M059J (cell line): Measurements from ENCODE around the gene APOC1. TPM values are rescaled to one million over a fixed set of nuclear protein-coding genes. Genes with fewer than 3 reads are reported as not detected.
"Not testable (repeated sequence)": the region's sequence is repeated elsewhere in the genome, so short reads cannot be mapped to it uniquely, and the experiment has no call there.

Experiments used
- DNase-seq: peaks from one replicate; pipeline ENCODE4 v3.0.0-alpha.2; 2012; ENCODE audit warnings: low read depth
- total RNA-seq: library from RNA; depleted of rRNA; stranded (reverse); fragments of >200 nt; shearing (Covaris generic); gene quantifications from 2 replicates; pipeline ENCODE4 v1.2.3, GENCODE V29; 2014; rRNA removed

APOC1 gene
- 1.4 and 5.4 TPM in 2 replicates for total RNA-seq

DNA sequence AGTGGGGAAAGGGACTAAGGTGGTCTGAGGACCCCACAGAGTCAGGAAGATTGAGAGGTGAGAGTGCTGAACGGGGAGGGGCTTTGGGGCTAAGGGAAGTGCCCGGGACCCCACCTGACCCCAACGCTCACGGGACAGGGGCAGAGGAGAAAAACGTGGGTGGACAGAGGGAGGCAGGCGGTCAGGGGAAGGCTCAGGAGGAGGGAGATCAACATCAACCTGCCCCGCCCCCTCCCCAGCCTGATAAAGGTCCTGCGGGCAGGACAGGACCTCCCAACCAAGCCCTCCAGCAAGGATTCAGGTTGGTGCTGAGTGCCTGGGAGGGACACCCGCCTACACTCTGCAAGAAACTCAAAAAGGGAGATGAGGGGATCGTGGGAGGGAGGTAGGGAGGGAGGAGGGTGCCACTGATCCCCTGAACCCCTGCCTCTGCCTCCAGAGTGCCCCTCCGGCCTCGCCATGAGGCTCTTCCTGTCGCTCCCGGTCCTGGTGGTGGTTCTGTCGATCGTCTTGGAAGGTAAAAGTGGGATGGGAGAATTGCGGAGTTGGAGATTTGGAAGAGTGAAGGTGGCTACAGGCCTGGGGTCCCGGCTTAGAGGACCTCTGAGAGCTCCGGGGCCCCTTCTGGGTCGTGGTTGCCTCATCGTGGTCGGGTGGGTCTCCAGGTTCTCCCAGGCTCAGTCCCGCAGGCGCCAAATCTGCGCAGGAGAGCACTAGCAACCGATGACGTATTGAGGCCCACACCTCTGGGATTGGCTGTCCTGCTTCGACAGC is at the start of gene APOC1:
APOC1 (plus strand) TSS at position 176 of the 774 bp plus-strand sequence; CDS start at position 460, 284 bp downstream.
- DNase-seq = peak; percentile 77

- DNase-seq = no peak
Measured at GRCh38 chr19:44865196-44865767, 49.1 kb upstream of the APOC1 start.

DNA sequence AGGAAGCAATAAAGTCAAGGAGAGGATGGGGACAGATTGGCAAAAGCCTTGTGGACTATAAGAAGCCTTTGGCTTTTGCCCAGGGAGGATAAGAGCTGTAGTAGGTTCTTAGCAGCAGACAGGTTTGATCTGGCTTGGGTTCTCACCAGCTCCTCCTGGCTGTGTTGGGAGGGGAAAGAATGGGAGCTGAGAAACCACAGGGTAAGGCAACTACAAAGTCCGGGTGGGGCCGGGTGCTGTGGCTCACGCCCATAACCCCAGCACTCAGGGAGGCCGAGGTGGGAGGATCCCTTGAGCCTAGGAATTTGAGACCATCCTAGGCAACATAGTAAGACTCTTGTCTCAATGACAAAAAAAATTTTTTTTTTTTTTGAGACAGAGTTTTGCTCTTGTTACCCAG is 47.7 kb upstream of the APOC1 start:
- DNase-seq = no peak

GRCh38 chr19:44867578-44867977 is 46.8 kb upstream of the APOC1 start:
- DNase-seq = no peak

GRCh38 chr19:44869733-44870470 is 44.5 kb upstream of the APOC1 start:
- DNase-seq = peak; percentile 87

DNA sequence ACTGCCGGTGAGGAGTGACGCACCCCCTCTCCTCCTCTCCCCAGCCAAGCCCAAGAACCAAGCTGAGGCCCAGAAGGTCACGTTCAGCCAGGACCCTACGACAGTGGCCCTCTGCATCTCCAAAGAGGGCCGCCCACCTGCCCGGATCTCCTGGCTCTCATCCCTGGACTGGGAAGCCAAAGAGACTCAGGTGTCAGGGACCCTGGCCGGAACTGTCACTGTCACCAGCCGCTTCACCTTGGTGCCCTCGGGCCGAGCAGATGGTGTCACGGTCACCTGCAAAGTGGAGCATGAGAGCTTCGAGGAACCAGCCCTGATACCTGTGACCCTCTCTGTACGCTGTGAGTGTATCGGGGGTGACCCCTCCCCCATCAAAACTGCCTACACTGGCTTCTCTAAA is 42.6 kb upstream of the APOC1 start:
- no peak for DNase-seq

- DNase-seq = no peak
Measured at GRCh38 chr19:44872661-44873060, 41.7 kb upstream of the APOC1 start.

GRCh38 chr19:44874317-44874716 is 40.1 kb upstream of the APOC1 start:
- DNase-seq = no peak

- peak; percentile 54 for DNase-seq
Measured at GRCh38 chr19:44875666-44876451, 38.5 kb upstream of the APOC1 start.

- DNase-seq = no peak
Measured at GRCh38 chr19:44876930-44877535, 37.4 kb upstream of the APOC1 start.

DNA sequence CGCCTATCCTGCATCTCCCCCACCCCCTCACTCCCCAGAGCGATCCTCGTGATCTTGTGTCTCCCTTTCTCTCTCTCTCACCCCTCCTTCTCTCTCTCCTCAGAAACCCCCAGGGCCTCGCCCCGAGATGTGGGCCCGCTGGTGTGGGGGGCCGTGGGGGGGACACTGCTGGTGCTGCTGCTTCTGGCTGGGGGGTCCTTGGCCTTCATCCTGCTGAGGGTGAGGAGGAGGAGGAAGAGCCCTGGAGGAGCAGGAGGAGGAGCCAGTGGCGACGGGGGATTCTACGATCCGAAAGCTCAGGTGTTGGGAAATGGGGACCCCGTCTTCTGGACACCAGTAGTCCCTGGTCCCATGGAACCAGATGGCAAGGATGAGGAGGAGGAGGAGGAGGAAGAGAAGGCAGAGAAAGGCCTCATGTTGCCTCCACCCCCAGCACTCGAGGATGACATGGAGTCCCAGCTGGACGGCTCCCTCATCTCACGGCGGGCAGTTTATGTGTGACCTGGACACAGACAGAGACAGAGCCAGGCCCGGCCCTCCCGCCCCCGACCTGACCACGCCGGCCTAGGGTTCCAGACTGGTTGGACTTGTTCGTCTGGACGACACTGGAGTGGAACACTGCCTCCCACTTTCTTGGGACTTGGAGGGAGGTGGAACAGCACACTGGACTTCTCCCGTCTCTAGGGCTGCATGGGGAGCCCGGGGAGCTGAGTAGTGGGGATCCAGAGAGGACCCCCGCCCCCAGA is 36.1 kb upstream of the APOC1 start:
- DNase-seq = no peak

GRCh38 chr19:44879309-44880065 is 34.9 kb upstream of the APOC1 start:
- no peak for DNase-seq

GRCh38 chr19:44882063-44882462 is 32.3 kb upstream of the APOC1 start:
- DNase-seq = no peak

DNA sequence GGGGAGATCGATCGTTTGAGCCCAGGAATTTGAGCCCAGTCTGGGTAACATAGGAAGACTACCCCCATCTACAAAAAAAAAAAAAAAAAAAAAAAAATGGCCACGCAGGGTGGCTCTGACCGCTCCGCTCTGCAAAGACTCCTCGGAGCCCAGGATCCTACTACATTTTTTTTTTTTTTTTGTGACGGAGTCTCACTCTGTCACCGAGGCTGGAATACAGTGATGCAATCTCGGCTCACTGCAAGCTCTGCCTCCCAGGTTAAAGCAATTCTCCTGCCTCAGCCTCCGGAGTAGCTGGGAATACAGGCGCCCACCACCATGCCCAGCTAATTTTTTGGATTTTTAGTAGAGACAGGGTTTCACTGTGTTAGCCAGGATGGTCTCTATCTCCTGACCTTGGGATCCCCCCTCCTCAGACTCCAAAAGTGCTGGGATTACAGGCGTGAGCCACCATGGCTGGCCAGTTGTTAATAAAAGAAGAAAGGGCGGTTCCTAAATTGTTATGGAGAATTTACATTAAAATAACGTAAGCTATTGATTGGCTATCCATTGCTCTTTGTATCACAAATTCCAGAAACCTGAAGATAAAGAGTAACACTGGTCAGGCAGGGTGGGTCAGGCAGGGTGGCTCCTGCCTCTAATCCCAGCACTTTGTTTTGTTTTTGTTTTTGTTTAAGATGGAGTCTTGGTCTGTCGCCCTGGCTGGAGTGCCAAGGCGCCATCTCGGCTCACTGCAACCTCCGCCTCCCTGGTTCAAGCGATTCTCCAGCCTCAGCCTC is 31.6 kb upstream of the APOC1 start:
- DNase-seq = not testable (repeated sequence)

- peak; percentile 36 for DNase-seq
Measured at GRCh38 chr19:44883922-44884321, 30.5 kb upstream of the APOC1 start.

GRCh38 chr19:44884566-44884965 is 29.8 kb upstream of the APOC1 start:
- DNase-seq = no peak

DNA sequence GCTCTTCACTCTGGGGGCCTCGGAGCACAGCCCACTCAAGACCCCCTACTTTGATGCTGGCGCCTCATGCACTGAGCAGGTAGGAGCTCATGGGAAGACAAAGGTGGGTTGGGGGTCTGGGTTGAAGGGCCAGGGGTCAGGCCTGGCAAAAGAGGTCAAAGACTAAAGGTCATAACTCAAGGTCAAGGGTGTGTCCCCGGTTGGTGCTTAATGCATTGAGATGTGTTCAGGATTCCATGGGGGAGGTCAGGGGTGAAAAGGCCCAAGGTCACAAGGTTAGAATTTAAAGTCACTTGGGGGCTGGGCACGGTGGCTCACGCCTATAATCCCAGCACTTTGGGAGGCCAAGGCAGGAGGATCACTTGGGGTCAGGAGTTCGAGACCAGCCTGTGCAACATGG is 28.3 kb upstream of the APOC1 start:
- DNase-seq = no peak

GRCh38 chr19:44887648-44888047 is 26.8 kb upstream of the APOC1 start:
- DNase-seq = no peak

DNA sequence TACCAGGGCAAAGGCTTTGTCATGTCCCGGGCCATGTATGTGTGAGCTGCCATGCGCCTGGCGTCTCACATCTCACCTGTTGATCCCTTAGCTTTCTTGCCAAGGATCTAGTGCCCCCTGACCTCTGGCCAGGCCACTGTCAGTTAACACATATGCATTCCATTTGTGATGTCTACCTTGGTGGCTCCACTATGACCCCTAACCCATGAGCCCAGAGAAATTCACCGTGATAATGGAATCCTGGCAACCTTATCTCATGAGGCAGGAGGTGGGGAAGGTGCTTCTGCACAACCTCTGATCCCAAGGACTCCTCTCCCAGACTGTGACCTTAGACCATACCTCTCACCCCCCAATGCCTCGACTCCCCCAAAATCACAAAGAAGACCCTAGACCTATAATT is 26.1 kb upstream of the APOC1 start:
- not testable (repeated sequence) for DNase-seq
